Activated CD4-positive, CD25-positive, alpha-beta regulatory T cell treated with anti-CD3 and anti-CD28 coated beads, Interleukin-2, amount 50 U/mL, for 72 hours (primary cell): ENCODE results near the gene MFAP1.
"Not testable (repeated sequence)": the region's sequence is repeated elsewhere in the genome, so short reads cannot be mapped to it uniquely, and the experiment has no call there.

Experiments
- DNase-seq: peaks from one replicate; pipeline ENCODE4 v3.0.0; 2021

MFAP1 gene, protein sequence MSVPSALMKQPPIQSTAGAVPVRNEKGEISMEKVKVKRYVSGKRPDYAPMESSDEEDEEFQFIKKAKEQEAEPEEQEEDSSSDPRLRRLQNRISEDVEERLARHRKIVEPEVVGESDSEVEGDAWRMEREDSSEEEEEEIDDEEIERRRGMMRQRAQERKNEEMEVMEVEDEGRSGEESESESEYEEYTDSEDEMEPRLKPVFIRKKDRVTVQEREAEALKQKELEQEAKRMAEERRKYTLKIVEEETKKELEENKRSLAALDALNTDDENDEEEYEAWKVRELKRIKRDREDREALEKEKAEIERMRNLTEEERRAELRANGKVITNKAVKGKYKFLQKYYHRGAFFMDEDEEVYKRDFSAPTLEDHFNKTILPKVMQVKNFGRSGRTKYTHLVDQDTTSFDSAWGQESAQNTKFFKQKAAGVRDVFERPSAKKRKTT

DNA sequence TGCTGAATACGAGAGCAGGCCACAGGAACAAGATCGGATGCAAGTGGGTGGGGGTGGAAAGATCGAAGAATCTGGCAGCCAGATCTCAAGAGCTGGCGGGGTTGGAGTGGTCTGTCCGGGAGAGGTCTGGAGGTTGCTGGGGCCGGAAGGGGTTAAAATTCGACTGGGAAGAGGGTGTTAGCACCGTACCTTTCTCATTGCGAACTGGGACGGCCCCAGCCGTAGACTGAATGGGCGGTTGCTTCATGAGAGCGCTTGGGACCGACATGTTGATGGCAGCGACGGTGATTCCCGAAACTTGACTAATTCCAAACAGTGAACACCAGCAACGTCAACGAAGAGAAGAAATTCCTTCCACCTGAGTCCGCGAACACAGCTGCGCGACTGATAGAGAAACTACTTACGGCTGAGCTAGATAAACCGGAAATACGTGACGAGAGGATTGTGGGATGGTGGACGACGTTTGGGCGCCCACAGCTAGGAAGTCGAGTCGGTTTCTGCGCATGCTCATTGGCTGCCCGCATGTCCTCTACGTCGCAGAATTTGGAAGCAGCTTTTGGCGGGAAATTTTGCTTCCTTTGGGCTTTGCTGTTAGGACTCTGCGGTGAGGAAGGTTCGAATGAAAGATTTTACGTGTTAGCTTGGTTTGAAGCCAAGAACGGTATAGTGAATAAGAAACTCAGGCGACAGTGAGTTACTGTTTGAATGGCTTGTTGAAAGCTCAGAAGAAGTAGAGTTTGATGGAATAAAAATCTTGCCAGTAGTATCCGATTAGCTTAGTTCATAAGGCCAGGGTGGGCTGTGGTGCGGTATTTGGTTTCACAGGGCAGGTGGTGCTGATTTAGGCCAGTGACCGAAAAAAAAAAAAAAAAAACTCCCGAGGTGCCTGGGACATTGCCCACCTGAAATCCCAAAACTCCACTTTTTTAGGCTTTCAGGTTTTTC, at the start of gene MFAP1:
Gene MFAP1 (minus strand): TSS at position 389 of the 945 bp plus-strand sequence. CDS start 121 bp downstream, at position 268.
- peak; percentile 83 for DNase-seq

DNA sequence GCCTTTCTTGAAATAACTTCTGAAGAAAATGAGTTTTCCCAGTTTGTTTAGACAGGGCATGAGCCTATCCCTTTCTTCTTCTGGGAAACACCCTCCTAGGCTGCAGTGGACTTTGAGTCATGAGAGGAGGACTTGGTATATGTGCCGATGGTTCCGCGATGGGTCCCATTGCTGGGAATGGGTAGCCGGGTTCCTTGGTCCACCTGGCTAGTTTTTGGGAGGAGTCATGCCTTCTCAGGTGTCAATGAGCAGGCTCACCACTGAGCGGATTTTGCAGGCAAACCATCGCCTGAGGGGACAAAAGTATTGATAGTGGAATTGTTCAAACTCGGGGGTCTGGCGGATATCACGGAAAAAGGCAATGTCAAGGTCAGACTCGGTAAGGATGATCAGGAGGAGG, 49.2 kb upstream of the MFAP1 start:
- DNase-seq = no peak

DNA sequence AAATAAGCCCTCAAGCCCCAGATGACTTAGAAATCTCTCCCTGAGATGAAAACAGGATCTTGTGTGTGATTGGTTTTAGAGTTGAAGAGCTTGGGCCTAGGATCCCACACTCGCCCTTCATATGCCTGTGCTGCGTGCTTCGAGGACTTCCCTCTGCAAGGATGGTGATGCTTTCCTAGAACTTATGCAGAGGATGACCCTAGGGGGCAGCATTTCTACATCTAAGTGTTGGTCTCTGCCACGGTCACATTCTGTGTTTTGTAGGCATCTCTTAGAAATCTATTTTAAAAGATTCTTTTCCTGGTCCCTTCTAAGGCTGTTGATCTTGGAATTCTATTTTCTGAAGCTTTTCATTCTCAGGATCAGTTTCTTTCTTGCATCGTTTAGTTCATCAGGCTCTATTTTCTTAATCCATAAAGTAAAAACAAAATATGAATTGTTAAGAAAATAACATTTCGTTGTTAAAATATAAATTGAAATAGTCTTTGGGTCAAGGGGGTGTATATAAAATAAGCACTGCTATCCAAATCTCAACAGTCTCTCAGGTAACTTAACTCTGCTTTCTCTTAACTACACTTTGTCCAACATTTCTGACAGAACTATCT, 48.0 kb upstream of the MFAP1 start:
- DNase-seq = no peak

DNA sequence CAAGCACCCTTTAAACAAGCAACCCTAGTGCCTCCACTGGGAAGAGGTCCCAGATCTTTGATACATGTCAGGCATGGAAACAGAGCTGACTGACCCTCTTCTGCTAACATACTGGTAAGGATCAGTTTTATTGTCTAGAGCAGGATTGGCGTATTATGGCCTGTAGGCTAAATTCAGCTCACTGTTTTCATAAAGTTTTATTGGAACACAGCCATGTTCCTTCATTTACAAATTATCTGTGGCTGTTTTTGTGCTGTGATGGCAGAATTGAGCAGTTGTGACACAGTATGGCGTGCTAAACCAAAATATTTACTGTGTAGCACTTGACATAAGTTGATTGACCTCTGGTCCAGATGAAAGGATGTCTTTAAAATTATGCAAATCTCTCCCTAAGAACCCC, 47.3 kb upstream of the MFAP1 start:
- no peak for DNase-seq

DNA sequence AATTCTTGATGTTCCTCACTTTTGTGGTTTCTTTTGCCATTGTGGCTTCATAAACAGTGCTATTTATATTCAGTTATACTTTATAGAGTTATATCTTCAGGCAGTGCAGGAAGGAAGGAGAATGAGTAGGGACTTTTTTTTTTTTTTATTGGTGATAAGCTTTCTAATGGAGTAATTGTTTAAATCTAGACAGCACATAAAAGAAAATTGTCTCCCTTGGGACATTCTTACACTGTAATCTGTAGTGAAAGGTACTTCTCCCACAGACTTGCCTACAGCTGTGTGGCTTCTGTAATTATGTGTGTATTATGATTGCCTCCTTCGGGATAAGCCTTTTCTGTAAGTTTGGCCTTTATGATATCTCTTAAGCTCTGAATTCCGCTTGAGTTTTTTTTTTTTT, 43.9 kb upstream of the MFAP1 start:
- no peak for DNase-seq

DNA sequence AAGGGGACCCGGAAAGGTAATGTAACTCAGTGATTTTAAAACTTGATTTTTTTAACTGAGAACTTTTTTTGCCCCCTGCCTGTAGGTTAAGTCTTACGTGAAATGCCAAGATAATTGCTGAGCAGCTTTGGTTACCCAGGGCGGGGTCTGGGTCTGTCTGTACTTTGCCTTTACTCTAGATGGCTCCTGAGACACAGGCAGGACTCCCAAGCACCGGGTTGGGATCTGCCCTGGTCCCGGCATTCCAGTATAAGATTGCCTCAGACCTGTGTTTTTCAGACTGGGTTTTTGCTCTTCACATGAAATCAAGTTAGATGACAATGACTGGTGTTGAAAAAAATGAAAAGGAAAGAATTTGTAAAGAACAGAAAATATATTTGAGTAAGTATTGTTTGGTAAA, 42.6 kb upstream of the MFAP1 start:
- DNase-seq = no peak

DNA sequence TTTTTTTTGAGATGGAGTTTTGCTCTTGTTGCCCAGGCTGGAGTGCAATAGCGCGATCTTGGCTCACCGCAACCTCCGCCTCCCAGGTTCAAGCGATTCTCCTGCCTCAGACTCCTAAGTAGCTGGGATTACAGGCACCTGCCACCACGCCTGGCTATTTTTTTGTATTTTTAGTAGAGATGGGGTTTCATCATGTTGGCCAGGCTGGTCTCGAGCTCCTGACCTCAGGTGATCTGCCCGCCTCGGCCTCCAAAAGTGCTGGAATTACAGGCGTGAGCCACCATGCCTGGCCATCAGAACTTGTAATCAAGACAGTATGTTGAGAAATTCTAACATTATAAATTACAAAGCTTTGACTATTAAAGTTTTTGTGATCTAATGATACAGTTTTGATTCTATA, 42.1 kb upstream of the MFAP1 start:
- DNase-seq = not testable (repeated sequence)

DNA sequence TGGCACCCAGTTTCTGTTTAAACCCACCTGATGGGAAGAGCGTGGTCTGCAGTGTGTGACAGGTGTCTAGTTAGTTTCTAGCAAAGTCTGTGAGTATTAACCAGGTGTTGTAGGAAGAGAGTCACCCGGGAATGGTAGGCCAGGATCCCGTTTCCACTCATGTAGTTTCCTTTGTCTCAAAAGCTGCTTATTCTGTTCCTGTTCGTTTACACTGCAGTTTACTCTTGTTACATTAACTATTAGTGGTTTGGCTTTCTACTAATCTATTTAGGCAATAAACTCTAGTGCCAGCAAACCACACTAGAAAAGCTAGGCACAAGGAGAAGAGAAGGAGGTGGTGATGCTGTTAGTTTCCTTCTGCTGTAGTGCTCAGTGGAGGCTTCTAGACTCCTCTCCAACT, 35.1 kb upstream of the MFAP1 start:
- no peak for DNase-seq

DNA sequence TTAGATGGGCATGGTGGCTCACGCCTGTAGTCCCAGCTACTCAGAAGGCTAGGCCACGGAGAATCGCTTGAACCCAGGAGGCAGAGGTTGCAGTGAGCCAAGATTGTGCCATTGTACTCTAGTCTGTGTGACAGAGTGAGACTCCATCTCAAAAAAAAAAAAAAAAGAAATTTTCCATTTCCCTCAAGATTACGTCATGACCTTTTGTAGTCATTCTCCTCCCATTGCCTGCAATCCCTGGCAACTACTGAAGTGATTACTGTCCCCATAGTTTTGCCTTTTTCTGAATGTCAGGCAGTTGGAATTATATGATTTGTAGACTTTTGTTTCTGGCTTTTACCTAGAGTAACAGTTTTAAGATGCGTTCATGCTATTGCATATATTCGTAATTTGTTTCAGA, 30.3 kb upstream of the MFAP1 start:
- DNase-seq = no peak

DNA sequence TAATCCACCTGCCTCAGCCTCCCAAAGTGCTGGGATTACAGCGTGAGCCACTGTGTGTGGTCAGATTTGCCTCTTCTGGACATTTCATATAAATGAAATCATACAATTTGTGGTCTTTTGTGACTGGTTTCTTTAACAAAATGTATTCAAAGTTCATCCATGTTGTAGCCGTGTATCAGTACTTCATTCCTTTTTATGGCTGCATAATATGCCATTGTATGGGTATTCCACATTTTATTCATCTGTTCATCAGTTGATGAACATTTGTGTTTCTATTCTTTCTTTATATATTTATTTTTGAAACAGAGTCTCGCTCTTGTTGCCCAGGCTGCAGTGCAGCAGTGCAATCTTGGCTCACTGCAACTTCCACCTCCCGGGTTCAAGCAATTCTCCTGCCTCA, 28.1 kb upstream of the MFAP1 start:
- DNase-seq = no peak

DNA sequence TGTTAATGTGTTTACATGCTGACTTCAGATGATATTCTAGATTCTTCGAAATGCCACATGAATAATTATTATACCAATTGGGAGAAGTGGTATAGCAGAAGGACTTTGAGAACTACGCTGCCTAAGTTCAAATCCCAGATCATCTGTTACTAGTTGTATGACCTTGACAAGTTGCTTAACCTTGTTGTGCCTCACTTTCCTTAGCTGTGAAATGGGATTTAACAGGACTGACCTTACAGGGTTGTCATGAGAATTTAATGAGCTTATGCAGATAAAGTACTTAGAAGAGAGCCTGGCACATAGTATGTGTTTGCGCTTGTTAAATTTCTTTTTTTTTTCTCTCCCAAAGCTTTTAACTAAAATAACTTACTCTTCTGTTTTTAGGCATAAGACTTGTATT, 26.8 kb upstream of the MFAP1 start:
- no peak for DNase-seq

DNA sequence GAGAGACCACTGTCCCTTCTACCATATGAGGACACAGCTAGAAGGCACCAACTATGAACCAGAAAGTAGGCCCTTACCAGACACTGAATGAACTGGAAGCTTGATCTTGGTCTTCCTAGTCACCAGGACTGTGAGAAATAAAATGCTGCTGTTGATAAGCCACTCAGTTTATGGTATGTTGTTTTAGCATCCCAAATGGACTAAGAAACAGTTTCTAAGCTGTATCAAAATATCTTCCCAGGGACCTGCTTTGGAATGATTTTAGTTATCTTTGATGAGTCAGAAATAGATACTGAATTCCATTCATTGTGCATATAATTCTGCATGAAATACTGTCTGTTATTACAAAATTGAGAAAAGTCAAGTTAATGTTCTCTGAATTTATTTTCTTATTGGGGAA, 20.9 kb upstream of the MFAP1 start:
- DNase-seq = no peak

DNA sequence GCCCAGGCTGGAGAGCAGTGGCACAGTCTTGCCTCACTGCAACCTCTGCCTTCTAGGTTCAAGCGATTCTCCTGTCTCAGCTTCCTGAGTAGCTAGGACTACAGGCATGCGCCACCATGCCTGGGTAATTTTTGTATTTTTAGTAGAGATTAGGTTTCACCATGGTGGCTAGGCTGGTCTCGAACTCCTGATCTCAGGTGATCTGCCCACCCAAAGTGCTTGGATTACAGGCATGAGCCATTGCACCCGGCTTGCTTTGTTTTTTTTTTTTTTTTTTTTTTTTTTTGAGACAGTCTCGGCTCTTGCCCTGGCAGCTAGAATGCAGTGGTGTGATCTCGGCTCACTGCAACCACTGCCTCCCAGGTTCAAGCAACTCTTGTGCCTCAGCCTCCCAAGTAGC, 8.0 kb upstream of the MFAP1 start:
- DNase-seq = not testable (repeated sequence)

DNA sequence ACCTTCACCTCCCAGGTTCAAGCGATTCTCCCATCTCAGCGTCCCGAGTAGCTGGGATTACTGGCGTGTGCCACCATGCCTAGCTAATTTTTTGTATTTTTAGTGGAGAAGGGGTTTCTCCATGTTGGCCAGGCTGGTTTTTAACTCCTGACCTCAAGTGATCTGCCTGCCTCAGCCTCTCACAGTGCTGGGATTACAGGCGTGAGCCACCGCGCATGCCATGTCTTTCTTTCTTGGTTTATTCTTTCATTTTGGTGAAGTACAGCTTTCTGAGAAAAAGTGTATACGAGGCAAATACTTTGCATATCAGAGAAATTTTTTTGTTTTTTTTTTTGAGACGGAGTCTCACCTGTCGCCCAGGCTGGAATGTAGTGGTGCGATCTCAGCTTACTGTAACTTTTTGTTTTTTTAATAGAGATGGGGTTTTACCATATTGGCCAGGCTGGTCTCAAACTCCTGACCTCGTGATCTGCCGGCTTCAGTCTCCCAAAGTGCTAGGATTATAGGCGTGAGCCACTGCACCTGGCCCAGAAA, 7.1 kb upstream of the MFAP1 start:
- DNase-seq = not testable (repeated sequence)

DNA sequence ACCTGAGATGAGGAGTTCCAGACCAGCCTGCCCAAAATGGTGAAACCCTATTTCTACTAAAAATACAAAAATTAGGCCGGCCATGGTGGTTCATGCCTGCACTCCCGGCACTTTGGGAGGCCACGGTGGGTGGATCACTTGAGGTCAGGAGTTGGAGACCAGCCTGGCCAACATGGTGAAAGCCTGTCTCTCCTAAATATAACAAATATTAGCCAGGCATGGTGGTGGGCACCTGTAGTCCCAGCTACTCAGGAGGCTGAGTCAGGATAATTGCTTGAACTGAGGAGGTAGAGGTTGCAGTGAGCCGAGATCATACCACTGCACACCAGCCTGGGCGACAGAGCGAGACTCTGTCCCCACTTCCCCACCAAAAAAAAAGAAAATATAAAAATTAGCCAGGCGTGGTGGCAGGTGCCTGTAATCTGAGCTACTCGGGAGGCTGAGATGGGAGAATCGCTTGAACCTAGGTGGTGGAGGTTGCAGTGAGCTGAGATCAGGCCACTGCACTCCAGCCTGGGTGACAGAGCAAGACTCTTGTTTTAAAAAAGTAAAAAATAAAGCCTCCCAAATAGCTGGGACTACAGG, 6.3 kb upstream of the MFAP1 start:
- DNase-seq = not testable (repeated sequence)

DNA sequence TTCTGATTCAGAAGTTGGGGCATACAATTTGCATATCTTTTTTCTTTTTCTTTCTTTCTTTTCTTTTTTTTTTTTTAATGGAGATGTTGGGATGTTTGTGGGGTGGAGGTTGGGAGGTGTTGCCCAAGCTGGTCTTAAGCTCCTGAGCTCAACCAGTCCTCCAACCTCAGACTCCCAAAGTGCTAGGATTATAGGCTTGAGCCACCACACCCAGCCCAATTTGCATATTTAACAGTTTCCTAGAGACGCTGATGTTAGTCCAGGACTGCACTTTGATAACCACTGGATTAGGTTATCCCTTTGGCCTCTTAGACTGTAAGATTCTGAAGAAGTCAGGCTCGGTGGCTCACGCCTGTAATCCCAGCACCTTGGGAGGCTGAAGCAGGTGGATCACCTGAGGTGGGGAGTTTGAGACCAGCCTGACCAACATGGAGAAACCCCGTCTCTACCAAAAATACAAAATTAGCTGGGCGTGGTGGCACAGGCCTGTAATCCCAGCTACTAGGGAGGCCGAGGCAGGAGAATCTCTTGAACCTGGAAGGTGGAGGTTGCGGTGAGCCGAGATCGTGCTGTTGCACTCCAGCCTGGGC, 5.6 kb upstream of the MFAP1 start:
- not testable (repeated sequence) for DNase-seq

DNA sequence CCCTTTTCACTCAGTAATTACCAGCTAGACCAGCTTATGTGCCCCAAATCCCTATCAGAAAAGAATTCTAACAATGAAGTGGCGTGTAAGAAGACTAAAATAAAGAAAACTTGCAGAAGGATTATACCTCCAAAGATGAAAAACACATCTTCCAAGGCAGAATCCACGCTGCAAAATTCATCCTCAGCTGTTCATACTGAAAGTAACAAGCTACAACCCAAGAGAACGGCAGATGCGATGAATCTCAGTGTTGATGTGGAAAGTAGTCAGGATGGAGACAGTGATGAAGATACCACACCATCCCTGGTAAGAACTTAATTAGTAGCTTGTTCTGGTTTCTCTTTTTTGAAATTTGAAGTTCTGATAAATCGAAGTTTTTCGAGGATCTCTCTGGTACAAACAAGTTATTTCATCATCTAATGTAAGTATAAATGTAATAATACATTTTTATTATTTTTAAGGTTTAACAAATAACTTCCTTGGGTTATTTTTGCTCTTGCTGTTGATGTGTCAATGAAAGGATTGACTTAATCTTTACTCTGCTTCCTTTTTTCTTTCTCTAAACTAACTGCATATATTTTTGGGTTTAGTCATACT, 3.7 kb upstream of the MFAP1 start:
- no peak for DNase-seq

DNA sequence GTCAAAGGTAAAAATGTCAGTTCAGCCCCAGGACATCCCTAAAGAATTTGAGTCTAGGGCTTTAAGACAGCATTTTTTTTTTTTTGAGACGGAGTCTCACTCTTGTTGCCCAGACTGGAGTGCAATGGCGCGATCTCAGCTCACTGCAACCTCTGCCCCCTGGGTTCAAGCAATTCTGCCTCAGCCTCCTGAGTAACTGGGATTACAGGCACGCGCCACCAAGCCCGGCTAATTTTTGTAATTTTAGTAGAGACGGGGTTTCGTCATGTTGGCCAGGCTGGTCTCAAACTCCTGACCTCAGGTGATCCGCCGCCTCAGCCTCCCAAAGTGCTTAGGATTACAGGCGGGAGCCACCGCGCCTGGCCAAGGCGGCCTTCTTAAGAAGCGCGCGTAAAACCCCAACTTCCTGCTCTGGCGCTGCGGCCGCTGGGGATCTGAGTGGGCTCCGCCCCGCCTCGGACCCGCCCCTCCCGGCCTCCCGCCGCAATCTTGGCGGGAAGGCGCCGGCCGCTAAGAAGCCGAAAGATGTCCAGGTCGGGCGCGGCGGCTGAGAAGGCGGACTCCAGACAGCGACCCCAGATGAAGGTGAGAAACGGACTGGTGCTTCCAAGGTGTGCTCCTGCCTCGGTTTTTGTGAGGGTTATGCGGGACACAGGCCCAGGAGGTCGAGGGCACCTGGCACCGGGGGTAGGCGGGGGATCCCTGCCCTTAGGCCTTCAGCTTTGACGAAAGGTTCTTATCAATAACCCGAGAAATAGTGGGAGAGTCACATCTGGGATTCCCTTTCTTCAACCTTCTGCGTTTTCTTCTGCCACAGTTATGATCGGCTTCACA, 2.2 kb upstream of the MFAP1 start, which contains the start of gene WDR76:
Gene WDR76 (plus strand): TSS at position 495 of the 834 bp plus-strand sequence. CDS start 31 bp downstream, at position 526.
- DNase-seq = peak; percentile 82

DNA sequence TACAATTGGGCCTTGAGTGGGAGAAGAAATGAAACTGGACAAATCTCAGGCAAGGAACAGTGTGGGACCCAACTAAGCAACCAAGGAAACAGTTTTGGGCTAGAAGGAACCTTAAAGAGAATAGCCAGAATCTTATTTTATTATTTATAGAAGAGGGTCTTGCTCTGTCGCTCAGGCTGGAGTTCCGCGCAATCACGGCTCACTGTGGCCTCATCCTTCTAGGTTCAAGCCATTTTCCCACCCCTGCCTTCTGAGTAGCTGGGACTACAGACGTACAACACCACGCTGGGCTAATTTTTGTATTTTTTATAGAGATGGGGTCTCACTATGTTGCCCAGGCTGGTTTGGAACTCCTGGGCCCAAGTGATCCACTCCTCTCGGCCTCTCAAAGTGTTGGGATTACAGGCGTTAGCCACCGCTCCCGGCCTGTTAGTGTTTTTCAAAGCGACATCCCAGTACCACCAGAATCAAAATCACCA, 1.6 kb upstream of the MFAP1 start:
- no peak for DNase-seq

DNA sequence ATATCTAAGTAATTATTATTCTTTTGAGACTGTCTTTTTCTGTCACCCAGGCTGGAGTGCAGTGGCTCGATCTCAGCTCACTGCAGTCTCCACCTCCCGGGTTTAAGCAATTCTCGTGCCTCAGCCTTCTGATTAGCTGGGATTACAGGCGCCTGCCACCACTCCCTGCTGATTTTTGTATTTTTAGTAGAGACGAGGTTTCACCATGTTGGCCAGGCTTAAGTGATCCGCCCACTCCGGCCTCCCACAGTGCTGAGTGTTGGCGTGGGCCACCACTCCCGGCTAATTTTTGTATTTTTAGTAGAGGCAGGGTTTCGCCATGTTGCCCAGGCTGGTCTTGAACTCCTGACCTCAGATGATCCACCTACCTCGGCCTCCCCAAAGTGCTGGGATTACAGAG, 815 bp upstream of the MFAP1 start:
- not testable (repeated sequence) for DNase-seq

DNA sequence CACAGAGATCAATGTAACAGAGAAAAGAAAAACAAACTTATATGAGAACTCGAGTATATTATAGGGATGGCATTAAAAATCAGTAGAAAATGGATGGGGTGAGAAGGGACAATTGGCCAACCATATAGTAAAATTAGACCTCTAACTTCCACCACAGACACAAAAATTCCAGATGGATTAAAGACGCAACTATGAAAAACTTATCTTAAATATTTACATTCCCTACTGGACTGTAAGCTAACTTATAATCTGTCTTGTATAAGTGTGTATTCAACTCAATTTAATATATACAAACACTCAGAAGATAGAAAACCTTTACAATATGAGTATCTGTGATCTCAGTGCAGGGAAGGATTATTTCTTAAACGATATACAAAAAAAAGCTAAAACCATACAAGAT, 3.0 kb downstream of the MFAP1 start:
- no peak for DNase-seq
